ENCODE results near the gene ADCY5.
"Not testable (repeated sequence)": the region's sequence is repeated elsewhere in the genome, so short reads cannot be mapped to it uniquely, and the experiment has no call there.

ADCY5 gene

DNA sequence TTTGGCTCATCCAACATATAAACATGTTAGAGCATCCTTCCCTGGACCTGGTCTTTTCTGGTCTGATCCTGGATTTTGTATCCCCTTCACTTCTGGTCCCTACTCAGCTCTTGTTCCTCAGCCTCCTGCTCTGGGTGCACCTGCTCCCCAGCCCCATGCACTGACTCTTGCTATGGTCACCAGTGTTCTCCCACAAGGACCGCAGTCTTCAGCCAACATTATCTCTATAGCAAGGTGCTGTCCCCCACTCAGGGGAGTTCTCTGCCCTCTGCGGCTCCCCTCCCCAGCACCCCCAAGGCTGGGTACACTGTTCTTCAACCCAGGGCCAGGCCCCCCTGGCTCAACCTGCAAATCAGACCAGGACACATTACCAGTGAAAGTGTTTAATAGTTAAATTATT is 167.0 kb downstream of the ADCY5 start:
- no peak for DNase-seq

DNA sequence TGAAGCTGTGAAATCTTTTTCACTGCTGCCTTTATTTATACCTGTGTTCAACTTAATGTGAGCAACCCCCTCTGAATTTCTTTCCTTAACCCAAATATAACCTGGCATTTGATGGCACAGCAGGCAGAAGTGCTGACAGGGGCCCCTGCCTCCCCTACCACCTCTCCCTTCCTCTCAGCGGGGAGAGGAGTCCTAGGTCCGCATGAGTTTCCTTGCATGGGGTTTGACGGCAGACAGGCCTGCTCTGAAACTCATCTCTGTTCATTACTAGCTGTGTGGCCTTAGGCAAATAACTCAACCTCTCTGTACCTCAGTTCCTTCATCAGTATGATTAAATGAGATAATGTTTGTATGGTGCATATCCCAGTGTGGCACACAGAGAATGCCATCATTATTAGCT is 167.5 kb downstream of the ADCY5 start:
- DNase-seq = no peak

DNA sequence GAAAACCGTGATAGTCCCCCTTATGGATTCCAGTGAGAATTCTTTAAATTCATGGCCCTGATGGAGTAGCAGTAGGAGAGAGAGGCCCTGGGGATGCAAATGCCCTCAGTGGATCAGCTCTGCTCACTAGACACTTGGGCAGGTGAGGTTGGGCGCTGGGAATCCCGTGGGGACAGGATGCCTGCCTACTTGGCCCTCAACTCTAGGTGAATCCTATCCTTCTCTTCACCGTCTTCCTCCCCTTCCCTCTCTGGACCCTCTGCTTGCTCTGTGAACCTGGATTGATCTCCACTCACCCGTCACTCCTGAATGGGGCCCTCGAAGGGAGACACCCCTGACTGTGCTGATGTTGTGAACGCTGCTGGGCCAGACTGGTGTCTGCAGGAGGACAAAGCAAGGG is 169.8 kb downstream of the ADCY5 start:
- DNase-seq = no peak

DNA sequence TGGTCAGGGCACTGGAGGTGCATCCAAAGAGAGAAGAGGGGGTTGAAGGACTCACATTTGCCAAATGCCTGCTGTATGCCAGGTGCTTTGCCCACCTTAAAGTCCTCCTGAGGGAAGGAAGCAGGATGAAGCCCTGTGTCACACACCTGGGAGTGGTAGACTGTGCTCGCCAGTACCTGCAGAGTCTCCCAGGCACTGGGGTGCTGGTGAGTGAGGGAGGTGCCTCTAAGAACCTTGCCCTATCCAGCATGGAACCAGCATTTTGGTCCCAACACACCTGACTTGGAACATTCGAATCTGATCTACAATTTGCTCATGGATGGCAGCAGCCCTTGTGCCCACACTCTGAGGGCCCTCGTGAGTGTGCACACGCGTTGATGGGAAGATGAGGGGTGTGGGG is 170.4 kb downstream of the ADCY5 start:
- no peak for DNase-seq

DNA sequence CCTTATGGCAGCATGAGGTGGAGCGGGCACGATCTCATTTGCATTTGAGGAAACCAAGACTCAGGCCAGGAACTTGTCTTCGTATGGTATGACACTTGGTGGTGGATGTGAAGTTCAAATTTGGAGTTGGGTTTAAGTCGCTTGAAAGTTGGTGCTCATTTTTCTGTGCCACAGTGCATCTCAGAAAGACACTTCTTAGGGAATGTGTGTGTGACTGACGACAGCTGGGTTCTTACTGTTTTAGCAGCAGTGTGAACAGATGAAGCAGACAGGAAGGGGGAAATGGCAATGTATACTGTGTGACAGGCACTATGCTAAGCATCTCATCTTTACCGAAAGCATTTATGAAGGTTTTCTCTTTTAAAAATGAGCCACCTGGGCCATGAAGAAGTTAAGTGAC is 171.8 kb downstream of the ADCY5 start:
- no peak for DNase-seq

DNA sequence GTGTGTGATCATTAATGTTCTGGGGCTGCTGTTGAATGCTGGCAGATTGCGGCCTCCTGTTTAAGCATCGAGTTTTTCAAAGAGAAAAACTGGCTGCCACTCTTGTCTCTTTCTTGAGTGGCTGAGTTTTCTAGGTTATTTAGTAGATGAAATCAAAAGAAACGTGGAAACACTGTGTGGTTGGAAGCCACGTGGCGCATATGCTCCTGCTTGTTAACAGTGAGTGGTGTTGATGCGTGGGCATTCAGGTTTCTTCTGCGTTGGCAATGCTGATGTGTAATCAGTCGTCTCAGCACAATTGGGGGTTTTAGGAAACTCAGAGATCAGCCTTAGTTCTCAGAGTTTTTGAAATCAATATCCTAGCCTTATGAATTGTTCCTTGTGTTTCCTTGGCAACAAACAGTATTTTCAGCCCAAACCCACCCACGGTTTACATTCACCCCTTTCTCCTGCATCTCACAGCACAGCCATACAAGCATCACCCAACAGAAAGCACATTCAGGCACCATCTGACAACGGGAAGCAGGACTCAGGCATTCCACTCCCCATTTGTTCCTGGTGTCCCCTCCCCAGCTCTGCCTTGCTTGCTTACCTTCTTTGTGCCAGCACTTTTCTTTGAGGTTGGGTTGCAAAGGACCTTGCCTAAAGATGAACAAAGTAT is 172.4 kb downstream of the ADCY5 start:
- no peak for DNase-seq

DNA sequence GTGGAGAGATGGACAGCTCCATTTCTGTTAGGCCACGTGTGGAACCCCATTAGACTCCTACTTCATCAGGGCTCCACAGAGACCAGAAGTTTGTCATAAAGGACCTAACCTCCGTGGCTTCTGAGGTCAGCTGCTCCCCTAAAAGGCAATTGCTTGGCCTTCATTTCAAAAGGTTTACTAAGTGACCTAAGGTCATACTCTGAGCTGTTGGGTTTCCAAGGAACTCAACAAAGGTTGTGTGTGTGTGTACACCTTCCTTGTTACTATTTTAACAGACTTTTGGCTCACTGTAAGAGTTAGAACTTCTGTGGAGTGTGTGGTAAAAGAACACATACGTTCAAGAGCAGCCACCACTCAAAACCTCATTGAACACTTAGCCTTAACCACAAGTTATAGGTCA is 173.2 kb downstream of the ADCY5 start:
- no peak for DNase-seq

DNA sequence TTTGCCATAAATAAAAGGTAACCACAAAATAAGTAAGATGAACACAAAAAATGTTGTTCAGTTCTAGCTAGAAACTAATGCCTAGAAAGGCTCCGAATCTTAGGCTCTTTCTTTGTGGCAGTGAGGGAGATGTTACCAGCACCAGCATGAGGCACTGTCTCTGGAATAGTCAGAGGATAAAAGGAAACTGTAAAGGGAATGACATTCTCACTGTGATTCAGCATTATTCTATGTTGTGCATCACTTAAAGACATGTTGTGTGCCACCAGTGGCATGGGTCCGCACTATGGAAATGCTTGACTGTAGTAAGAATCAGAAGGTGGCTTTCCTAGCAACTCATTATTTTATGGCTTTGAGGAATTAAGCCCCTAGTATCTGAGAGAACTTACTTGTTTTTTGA is 176.3 kb downstream of the ADCY5 start:
- no peak for DNase-seq

DNA sequence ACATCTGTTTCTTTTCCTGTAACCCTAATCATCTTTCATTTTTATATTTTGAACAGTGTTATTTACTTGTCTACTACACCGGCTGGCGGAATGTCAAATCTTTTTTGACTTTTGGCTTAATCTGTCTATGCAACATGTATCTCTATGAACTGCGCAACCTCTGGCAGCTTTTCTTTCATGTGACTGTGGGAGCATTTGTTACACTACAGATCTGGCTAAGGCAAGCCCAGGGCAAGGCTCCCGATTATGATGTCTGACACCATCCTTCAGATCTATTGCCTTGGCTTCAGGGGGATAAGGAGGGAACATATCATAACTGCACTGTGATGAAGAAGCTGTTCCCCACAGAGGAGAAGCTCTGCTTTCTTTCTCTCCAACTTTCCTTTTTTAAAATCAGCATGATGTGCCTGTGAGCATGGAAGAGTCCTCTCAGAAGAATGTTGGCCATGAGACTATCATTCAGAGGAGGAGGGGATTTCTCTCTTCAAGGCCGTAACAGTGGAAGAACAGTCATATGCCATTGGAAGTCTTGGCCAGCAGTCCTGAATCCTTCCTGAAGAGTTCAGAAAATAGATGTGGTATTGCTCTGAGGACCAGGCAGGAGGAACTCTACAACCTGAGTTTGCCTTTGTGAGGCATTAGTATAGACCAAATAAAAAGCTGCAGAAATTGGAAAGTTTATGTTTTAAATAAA is 177.3 kb downstream of the ADCY5 start:
- DNase-seq = no peak

DNA sequence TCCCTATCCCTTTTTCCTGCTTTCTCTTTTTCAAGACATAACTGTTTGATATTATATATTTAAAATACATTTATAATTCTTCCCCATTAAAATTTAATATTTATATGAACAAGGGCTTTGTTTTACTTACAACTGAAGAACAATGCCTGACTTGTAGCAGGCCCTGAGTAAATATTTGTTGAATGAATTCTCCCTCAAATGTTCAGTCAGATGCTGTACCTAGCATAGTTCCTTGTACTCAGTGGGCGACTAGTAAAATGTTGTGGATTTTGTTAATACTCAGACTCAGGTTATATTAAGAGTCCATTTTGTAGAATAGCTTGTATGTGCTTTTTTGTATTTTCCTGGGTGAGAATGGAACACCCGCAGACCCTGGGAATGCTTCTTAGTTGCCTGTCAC is 178.1 kb downstream of the ADCY5 start:
- DNase-seq = no peak

DNA sequence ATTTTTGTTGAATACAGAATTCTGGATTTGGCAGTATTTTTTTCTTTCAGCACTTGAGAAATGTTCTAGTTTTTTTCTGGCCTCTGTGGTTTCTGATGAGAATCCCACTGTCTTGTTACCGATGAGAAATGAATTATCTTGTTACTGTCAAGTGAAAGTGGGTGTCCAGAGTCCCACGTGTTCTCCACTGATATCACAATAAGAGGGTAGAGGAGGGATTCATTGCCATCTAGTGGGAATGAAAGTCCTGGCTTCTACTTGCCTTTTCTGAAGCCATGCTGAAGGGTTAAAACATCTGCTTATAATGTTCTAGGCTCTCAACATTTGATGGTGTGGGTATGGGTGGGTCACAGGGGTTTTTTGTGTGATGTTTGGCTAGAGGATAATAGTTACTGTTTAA is 181.1 kb downstream of the ADCY5 start:
- no peak for DNase-seq

DNA sequence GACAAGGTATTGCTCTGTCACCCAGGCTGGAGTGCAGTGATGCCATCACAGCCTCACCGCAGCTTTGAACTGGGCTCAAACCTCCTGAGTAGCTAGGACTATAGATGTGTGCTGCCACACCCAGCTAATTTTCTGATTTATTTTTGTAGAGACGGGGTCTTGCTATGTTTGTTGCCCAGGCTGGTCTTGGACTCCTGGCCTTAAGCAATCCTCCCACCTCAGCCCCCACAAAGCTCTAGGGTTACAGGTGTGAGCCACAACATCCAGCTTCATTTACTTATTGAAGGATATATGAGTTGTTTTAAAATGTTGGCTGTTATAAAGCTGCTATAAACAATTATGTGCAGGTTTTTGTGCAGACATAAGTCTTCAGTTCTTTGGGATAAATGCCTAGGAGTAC is 184.9 kb downstream of the ADCY5 start:
- no peak for DNase-seq

DNA sequence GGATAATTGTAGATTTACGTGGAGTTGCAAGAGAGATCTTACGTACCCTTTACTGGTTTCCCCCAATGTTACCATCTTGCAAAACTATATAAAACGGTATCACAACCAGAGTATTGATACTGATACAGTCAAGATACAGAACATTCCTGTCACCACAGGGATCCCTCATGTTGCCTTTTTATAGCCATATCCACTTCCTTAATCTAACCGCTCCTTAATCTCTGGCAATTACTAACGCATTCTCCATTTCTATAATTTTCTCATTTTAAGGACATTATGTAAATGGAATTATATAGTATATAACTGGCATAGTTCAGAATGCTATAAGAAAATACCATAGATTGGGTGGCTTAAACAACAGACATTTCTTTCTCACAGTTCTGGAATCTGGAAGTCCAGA is 186.0 kb downstream of the ADCY5 start:
- no peak for DNase-seq

DNA sequence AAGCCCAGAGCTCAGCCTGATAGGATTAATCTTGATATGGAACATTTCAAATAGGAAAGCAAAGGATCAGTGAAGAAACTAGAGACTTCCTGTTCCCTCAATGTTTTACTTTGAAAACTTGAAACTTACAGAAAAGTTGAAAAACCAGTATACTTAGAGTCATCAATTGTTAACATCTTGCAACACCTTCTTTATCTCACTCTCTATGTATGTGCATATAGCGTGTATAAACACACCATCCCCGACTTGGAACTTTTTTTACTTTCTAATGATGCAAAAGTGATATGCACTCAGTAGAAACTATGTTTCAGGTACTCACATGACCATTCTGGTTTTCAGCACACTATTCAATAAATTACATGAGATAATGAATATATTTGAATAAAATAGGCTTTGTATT is 186.7 kb downstream of the ADCY5 start:
- no peak for DNase-seq

DNA sequence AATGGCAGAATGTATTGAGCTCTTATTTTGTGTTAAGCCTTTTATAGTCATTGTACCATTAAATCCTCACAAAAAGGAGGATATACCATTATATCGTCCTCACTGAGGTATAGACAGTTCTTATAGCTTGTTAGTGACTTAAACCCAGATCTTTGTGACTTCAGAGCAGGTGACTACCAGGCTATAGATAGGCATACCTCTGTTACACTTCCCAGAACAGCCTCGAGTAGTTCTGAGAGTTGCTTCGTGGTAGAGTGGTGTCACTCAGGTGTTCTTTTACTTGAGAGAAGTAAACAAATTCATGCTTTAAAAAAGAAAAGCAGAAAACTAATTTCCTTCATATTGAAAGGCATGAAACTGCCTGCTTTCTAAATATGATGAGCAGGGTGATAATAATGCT is 187.2 kb downstream of the ADCY5 start:
- DNase-seq = no peak

DNA sequence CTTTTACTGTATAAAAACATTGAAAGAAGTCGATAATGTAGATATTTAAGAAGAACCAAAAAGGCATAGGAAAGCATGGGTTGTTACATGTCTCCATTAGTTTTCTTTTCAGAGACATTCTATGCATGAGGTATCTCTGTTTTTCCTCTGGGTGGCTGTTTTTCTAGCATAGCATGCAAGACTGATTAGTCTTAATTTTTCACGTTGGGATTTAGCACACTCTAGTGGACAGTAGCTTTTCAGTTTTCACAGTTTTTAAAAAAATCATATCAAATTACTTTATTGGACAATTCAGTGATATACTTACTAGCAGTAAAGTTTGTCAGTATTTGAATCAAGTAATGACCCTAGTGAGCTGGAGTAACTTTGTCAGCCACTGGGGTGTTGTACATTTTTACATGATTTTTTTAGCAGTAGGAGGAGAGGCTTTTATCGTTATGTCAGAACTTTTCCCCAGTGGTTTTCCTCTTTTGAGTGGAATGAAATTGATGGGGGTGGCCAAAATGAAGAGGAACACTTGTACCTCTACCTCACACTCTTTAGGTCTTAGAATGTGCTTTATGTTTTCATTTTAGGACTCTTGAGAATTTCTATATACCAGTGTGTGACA is 190.0 kb downstream of the ADCY5 start:
- peak; percentile 38 for DNase-seq

DNA sequence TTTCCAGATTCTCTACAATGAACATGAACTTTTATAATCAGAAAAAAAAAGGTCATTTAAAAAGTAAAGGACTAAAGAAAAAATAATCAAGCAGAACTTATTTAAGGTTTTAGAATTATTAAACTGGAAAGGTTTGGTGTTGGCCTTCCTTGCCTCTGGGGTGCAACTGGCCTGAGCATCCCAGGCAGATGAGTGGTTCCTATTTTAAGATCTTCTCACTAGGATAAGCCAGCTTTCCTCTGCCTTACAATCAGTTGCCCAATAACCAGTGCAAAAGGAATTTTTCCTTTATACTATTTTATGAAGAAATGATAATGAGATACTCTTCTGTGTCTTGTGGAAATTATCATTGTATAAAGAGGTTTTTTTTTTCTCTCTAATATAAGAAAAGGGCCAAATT is 190.5 kb downstream of the ADCY5 start:
- DNase-seq = no peak

DNA sequence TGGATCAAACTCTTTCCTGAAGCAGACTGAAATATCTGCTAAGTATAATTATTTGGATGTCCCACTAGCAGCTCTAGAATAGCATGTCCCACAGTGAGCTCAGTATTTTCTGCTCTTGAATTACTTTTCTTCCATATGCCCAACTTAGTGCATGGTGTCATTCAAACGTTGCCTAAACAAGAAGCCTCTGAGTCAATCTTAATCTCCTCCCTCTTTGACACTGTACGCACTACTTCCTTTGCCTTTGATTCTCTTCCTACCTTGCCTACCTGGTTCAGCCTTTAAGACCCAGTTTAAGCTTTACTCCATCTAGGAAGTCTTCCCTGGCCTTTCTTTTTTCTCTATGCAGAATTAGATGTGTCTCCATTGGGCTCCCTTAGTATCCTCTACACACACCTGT is 192.6 kb downstream of the ADCY5 start:
- no peak for DNase-seq

DNA sequence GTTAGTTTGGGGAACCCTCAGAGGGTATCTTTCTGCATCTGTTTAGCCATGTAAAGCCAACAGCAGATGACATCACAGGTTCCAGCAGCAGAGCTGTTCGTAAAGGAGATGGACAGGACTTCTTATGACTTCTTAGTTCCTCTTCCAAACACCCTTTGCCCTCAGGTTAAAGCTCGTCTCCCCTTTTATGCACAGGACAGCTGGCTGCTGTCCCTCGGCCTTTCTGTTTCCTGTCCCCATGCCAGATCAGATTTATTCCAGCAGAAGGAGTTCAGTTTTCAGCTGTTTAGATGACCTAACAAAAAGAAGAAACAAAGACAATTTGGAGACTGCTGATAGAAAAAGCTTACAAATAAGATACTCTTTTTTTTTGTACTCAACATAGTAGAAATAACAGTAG is 202.0 kb downstream of the ADCY5 start:
- DNase-seq = peak; percentile 27

DNA sequence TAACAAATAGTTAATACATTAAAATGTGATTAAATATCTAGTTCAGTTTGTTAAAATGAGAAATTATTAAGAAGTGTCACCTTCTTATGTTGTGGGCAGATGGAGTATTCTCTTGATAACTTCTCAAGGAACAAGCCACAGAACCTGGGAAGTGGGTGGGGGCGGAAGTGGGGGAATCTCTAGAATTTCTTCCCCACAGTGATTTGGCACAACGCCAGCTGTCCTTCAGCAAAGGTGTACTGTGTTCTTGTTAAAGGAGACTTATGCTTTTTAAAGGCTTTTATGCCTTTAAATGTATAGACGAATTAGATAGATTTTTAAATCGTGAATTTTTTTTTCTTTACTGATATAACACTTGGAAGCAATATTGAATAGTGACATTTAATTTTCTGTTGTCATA is 204.8 kb downstream of the ADCY5 start:
- no peak for DNase-seq

DNA sequence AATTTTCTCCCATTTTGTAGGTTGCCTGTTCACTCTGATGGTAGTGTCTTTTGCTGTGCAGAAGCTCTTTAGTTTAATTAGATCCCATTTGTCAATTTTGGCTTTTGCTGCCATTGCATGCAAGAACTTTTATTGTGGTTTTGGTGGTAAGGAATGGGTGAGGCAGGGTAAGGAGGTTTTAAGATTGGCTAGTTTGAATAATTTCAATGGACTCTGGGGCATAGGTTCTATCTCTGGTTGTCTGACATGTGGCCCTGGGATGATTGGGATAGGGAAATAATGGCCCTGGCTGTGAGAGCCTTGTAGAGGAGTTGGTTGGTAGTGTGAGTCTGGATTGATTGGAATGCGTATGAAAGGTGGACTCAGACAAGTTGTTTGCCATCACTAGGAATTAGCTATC is 209.1 kb downstream of the ADCY5 start:
- DNase-seq = no peak

DNA sequence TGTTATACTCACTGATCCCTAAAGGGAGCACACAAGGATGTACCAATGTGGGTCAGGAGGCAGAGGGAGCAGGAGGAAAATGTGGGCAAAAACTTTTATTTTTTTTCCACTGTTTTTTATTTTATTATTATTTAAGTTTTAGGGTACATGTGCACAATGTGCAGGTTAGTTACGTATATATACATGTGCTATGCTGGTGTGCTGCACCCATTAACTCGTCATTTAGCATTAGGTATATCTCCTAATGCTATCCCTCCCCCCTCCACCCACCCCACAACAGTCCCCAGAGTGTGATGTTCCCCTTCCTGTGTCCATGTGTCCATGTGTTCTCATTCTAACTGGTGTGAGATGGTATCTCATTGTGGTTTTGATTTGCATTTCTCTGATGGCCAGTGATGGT is 209.7 kb downstream of the ADCY5 start:
- DNase-seq = not testable (repeated sequence)

DNA sequence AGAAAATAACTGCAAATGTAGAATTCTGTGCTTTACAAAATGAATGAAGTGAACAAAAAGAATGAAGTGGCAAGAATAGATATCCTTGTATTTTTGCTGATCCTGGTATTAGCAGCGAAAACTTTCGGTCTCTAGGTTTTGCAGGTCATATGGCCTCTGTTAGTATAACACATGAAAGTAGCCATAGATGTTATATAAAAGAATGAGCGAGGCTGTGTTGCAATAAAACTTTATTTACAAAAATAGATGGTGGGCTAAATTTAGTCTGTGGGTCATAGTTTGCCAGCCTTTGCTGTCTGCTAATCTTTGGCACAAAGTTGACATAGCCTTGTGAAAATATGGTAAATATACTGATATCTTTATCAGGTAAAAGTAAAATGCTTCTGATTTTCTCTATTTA is 212.0 kb downstream of the ADCY5 start:
- no peak for DNase-seq

Measured in retina (tissue), 1 donor.